Measurements from ENCODE around the gene AXIN1. TPM values are rescaled to one million over a fixed set of nuclear protein-coding genes. Genes with fewer than 3 reads are reported as not detected.

The AXIN1 gene
- total RNA-seq, 4 donors from 2014 or later: 34.3 to 38.4 (median 37.2) TPM

GRCh38 chr16:359067-359763, 6.7 kb upstream of the AXIN1 start:
- no peaks in the 10 kb centered on the region for H3K27me3 ChIP-seq
- no peak for TF ChIP-seq POLR2A (IDR thresholded peaks at IDR 0.05)
- TF ChIP-seq POLR2AphosphoS5 (IDR thresholded peaks at IDR 0.05): no peak
- TF ChIP-seq CTCF (IDR thresholded peaks at IDR 0.05): no peak
- no peak for TF ChIP-seq EP300 (IDR thresholded peaks at IDR 0.05)
- H3K4me1 ChIP-seq: peaks cover 11% of the 10 kb centered on the region
- H3K36me3 ChIP-seq: no peaks in the 10 kb centered on the region
- no peak overlapping the region for H3K27ac ChIP-seq
- H3K4me3 ChIP-seq: no peak overlapping the region
- DNase-seq (ENCODE audit: low spot score in 2 of 2): peak in 1 of 2 donors; percentile 62
- H3K9me3 ChIP-seq: no peaks in the 10 kb centered on the region
- 90% methylated on average over 11 of the region's 19 CpGs for WGBS

GRCh38 chr16:356741-357140, 4.2 kb upstream of the AXIN1 start:
- Histone ChIP-seq H3K27ac (no peak overlapping the region), H3K9me3 (no peaks in the 10 kb centered on the region), H3K27me3 (no peaks in the 10 kb centered on the region), H3K36me3 (no peaks in the 10 kb centered on the region), H3K4me1 (peaks cover 18% of the 10 kb centered on the region), H3K4me3 (no peak overlapping the region)
- DNase-seq (ENCODE audit: low spot score in 2 of 2): no peak
- 76% methylated on average over 7 of the region's 12 CpGs for WGBS
- no peak for TF ChIP-seq EP300 (IDR thresholded peaks at IDR 0.05)
- no peak for TF ChIP-seq POLR2AphosphoS5 (IDR thresholded peaks at IDR 0.05)
- no peak for TF ChIP-seq CTCF (IDR thresholded peaks at IDR 0.05)

- H3K9me3 ChIP-seq: no peaks in the 10 kb centered on the region
- DNase-seq (ENCODE audit: low spot score in 2 of 2): no peak
- TF ChIP-seq POLR2AphosphoS5 (IDR thresholded peaks at IDR 0.05): no peak
- TF ChIP-seq EP300 (IDR thresholded peaks at IDR 0.05): no peak
- no peak for TF ChIP-seq POLR2A (IDR thresholded peaks at IDR 0.05)
- TF ChIP-seq CTCF (IDR thresholded peaks at IDR 0.05): no peak
- no peaks in the 10 kb centered on the region for H3K36me3 ChIP-seq
- H3K27ac ChIP-seq: no peak overlapping the region
- H3K4me1 ChIP-seq: peaks cover 28% of the 10 kb centered on the region
- H3K27me3 ChIP-seq: no peaks in the 10 kb centered on the region
- 71% methylated on average over 6 of the region's 10 CpGs for WGBS
- H3K4me3 ChIP-seq: no peak overlapping the region
Measured at GRCh38 chr16:354971-355461, 2.5 kb upstream of the AXIN1 start.

DNA sequence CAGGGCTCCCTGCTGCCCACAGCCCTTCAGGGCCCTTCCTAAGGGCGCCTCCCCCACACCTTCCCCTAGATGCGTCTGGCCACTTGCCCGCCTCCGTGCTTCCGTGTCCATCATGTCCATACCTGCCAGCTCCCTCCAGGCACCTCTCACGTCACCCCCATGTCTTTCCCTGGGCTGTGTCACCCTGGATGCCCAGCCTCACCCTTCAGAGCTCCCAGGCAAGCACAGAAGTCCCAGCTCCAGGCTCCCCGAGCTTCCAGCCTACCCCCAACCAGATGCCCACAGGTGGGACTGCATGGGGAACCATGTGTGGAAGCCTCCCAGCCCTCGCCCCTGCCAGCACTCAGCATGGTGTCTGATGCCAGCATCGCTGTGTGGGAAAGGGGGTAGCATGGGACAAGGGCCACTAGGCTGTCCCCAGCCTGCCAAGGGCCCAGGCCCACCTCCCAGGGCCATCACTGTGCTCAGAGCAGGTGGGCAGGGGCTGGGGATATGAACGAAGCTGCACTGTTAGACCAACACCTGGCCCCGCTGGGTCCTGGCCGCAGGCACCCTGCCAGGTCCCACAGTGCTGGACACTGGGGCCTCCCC, 1.9 kb upstream of the AXIN1 start:
- WGBS: 84% methylated on average over 10 of the region's 12 CpGs
- H3K27me3 ChIP-seq: no peaks in the 10 kb centered on the region
- peaks cover 28% of the 10 kb centered on the region for H3K4me1 ChIP-seq
- no peak overlapping the region for H3K27ac ChIP-seq
- TF ChIP-seq POLR2AphosphoS5 (IDR thresholded peaks at IDR 0.05): no peak
- no peak for TF ChIP-seq CTCF (IDR thresholded peaks at IDR 0.05)
- TF ChIP-seq POLR2A (IDR thresholded peaks at IDR 0.05): no peak
- no peak for TF ChIP-seq EP300 (IDR thresholded peaks at IDR 0.05)
- no peak overlapping the region for H3K4me3 ChIP-seq
- no peaks in the 10 kb centered on the region for H3K36me3 ChIP-seq
- DNase-seq (ENCODE audit: low spot score in 2 of 2): peak in 1 of 2 donors; percentile 75
- H3K9me3 ChIP-seq: no peaks in the 10 kb centered on the region
